Breast epithelium (tissue), 4 donors: Measurements from ENCODE around the gene TRPM3. TPM values are rescaled to one million over a fixed set of nuclear protein-coding genes. Genes with fewer than 3 reads are reported as not detected.

Experiments
- DNase-seq, 2 donors: peaks; one replicate each; pipeline ENCODE4 v3.0.0-alpha.2; 2019; ENCODE audit warnings: low spot score in 2 of 2
- H3K27ac ChIP-seq, 2 donors: fragments of 200-600 bp; sonication (generic) in 1 of 2; one replicate each; pipeline ENCODE4 v1.5.1; 2016 to 2019; ENCODE audit warnings: mild to moderate bottlenecking in 1 of 2
- H3K27me3 ChIP-seq, 2 donors: fragments of 200-600 bp; sonication (generic) in 1 of 2; one replicate each; pipeline versions ENCODE4 v1.5.1 to v1.6.0; 2017 to 2019; ENCODE audit warnings: control low read depth in 1 of 2, mild to moderate bottlenecking in 1 of 2
- H3K36me3 ChIP-seq: fragments of 200-600 bp; one replicate; pipeline ENCODE4 v1.5.1; 2019
- H3K4me1 ChIP-seq, 2 donors: fragments of 200-600 bp; sonication (generic); one replicate each; pipeline ENCODE4 v1.5.1; 2016 to 2019; ENCODE audit warnings: control low read depth in 1 of 2
- H3K4me3 ChIP-seq, 3 donors: fragments of 200-600 bp; sonication (generic); 1 replicate in 2 of 3; 2 replicates in 1 of 3; pipeline ENCODE4 v1.5.1; 2016 to 2019; ENCODE audit warnings: mild to moderate bottlenecking in 3 of 3, moderate library complexity in 2 of 3
- H3K9me3 ChIP-seq, 2 donors: fragments of 200-600 bp; sonication (generic) in 1 of 2; one replicate each; pipeline ENCODE4 v1.5.1; 2016 to 2019; ENCODE audit warnings: control low read depth in 1 of 2
- POLR2A ChIP-seq: fragments of 450-650 bp; IDR thresholded peaks from one replicate; pipeline ENCODE4 v1.6.1; 2016; ENCODE audit warnings: antibody characterized with exemption, mild to moderate bottlenecking, moderate library complexity
- POLR2AphosphoS5 ChIP-seq, 3 donors: sonication (generic); formaldehyde crosslinking; IDR thresholded peaks; one replicate each; pipeline ENCODE4 v1.6.1; 2017; ENCODE audit warnings: antibody characterized with exemption in 3 of 3
- intact Hi-C: fragments of 100-400 bp; cut with DNase I; formaldehyde crosslinking; loops from one replicate; pipeline ENCODE4 v1.15.1; 2023; ENCODE audit warnings: low total_unique reads
- total RNA-seq, 3 donors: library from RNA; depleted of rRNA; stranded (reverse); fragments of >200 nt; gene quantifications; one replicate each; pipeline ENCODE4 v1.1.0, GENCODE V29; 2016
- TF ChIP-seq, protein P1 (sequence below), 3 donors: fragments of 450-650 bp; IDR thresholded peaks; one replicate each; pipeline ENCODE4 v1.5.1; 2016 to 2017; ENCODE audit warnings: antibody characterized with exemption in 3 of 3, mild to moderate bottlenecking in 3 of 3, moderate library complexity in 3 of 3

Gene TRPM3
- total RNA-seq, 3 donors from 2014 or later = 0.33 to 0.88 (median 0.64) TPM

DNA sequence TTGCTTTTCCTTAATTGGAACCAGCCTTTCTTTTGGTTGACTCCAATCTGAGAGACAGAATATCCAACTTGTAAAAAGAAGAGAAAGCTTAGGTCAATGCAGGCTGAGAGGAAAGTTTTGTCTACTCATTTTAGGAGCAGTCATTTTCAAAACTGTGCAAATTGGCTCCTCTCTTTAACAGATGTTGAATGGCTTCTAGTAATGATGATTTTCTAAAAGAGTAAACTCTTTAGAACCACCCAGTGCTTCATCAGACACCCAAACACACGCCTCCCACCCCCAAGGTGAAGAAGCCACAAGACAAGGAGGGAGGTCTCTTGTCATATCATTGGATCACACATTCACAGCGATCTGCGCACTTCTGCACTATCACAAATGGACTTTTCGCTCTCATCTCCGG lies 590.7 kb downstream of the TRPM3 start:
- Histone ChIP-seq H3K9me3 (no peaks in the 10 kb centered on the region), H3K27ac (peak overlapping the region in 1 of 2 donors; percentile 74), H3K4me1 (no peaks in the 10 kb centered on the region), H3K4me3 (no peak overlapping the region), H3K36me3 (no peaks in the 10 kb centered on the region), H3K27me3 (no peaks in the 10 kb centered on the region)
- TF ChIP-seq POLR2AphosphoS5 (IDR thresholded peaks at IDR 0.05) (no peak), POLR2A (no peak)
- TF ChIP-seq, protein P1, sequence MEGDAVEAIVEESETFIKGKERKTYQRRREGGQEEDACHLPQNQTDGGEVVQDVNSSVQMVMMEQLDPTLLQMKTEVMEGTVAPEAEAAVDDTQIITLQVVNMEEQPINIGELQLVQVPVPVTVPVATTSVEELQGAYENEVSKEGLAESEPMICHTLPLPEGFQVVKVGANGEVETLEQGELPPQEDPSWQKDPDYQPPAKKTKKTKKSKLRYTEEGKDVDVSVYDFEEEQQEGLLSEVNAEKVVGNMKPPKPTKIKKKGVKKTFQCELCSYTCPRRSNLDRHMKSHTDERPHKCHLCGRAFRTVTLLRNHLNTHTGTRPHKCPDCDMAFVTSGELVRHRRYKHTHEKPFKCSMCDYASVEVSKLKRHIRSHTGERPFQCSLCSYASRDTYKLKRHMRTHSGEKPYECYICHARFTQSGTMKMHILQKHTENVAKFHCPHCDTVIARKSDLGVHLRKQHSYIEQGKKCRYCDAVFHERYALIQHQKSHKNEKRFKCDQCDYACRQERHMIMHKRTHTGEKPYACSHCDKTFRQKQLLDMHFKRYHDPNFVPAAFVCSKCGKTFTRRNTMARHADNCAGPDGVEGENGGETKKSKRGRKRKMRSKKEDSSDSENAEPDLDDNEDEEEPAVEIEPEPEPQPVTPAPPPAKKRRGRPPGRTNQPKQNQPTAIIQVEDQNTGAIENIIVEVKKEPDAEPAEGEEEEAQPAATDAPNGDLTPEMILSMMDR (IDR thresholded peaks at IDR 0.05) = no peak
- intact Hi-C loops = loop anchor here (5.0 kb wide), 1 partner anchor 1252 kb away; no protein-coding TSS in a partner anchor
- no peak for DNase-seq

DNA sequence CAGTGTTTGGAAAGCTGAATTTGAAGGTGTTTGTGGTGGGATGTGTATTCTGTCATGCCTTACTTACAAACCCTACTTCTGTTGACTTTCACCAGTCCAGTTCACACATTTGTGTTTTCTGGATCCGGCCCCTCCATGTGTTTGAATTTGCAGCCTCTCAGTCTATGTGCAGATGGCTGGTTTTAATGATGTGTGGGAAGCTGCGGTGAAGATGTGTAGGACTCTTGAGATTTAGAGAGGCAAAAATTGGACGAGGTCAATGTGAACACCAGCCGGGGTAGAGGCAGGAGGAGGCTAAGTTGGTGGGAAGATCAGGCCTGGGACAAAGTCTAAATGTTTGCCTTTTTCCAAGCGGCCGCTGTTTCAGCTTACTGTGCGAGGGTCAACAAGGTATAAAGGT lies 591.6 kb downstream of the TRPM3 start:
- no peak for TF ChIP-seq POLR2A
- no peak for TF ChIP-seq POLR2AphosphoS5 (IDR thresholded peaks at IDR 0.05)
- TF ChIP-seq, protein P1 (IDR thresholded peaks at IDR 0.05) = no peak
- Histone ChIP-seq H3K36me3 (no peaks in the 10 kb centered on the region), H3K4me3 (no peak overlapping the region), H3K4me1 (no peaks in the 10 kb centered on the region), H3K27ac (peak overlapping the region in 1 of 2 donors; percentile 74), H3K9me3 (no peaks in the 10 kb centered on the region), H3K27me3 (no peaks in the 10 kb centered on the region)
- no peak for DNase-seq
- intact Hi-C loops = loop anchor here (5.0 kb wide), 1 partner anchor 1252 kb away; no protein-coding TSS in a partner anchor

DNA sequence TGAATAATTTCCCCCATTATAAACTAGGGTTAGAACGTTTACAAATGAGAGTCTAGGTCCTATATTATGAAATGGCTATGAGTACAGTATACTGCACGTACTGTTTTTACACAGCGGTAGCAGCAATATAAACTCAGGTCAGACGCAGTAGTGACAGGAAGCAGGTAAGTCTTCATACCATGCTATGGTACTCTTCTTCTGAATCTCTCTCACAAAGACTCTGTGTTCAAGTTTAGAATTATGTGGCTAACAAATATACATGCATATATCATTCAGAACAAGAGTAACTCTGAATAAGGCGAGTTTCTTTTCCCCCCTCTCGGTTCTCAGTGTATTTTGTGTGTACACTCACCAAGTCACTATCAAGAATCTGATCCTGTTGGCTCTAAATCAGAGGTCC lies 592.0 kb downstream of the TRPM3 start:
- intact Hi-C loops = no loop called here
- no peaks in the 10 kb centered on the region for H3K27me3 ChIP-seq
- no peak for DNase-seq

DNA sequence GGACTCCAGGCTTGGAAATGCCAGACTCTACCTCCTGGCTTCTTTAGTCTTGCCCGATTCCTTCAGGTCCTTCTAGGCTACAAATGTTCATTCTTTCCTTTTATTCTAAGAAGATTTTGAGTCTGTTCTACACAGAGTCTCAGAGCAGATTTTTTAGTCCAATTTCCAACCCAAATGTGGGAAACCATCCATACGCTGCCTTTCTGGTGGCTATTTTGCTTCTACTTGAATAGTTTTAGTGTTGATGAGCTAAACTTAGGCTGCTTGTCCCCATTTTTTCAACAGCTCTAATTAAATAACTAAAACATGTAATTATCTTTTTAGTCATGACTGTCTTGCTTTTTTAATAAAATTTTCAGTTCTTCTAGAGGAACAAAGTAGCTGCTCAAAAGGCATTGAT lies 594.5 kb downstream of the TRPM3 start:
- TF ChIP-seq POLR2A (no peak), POLR2AphosphoS5 (IDR thresholded peaks at IDR 0.05) (no peak)
- TF ChIP-seq, protein P1 (IDR thresholded peaks at IDR 0.05) = no peak
- no peaks in the 10 kb centered on the region for H3K36me3 ChIP-seq
- H3K27me3 ChIP-seq = no peaks in the 10 kb centered on the region
- no peaks in the 10 kb centered on the region for H3K9me3 ChIP-seq
- DNase-seq = no peak
- H3K27ac ChIP-seq = no peak overlapping the region
- no peaks in the 10 kb centered on the region for H3K4me1 ChIP-seq
- intact Hi-C loops = no loop called here
- H3K4me3 ChIP-seq = no peak overlapping the region

More for the DNA sequence above, 592.0 kb downstream of the TRPM3 start:
- H3K27ac ChIP-seq = peak overlapping the region in 1 of 2 donors; percentile 74
- H3K9me3 ChIP-seq = no peaks in the 10 kb centered on the region
- TF ChIP-seq, protein P1 (IDR thresholded peaks at IDR 0.05) = no peak
- no peak for TF ChIP-seq POLR2A
- no peak for TF ChIP-seq POLR2AphosphoS5 (IDR thresholded peaks at IDR 0.05)
- H3K36me3 ChIP-seq = no peaks in the 10 kb centered on the region
- no peak overlapping the region for H3K4me3 ChIP-seq
- no peaks in the 10 kb centered on the region for H3K4me1 ChIP-seq

DNA sequence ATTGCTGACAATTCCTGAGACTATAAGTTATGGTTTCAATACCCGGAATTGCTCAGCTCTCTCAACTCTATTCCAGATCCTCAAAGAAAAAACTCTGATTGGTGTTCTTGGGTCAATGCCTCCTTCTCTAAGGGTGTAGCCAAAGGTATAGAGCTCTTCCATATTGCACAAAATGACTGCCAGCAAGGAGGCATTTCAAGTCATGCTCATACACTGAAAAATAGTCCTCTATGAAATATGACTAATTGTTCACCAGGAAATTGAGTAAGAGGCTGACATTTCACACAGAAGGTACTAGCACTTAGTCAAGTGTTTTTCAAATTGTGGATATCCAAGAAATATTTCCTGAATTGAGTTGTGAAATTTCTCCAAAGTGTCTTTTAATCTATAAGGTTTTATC lies 595.9 kb downstream of the TRPM3 start:
- Histone ChIP-seq H3K4me1 (no peaks in the 10 kb centered on the region), H3K27me3 (no peaks in the 10 kb centered on the region), H3K9me3 (no peaks in the 10 kb centered on the region), H3K27ac (no peak overlapping the region), H3K36me3 (no peaks in the 10 kb centered on the region), H3K4me3 (no peak overlapping the region)
- intact Hi-C loops = no loop called here
- TF ChIP-seq, protein P1 (IDR thresholded peaks at IDR 0.05) = no peak
- TF ChIP-seq POLR2AphosphoS5 (IDR thresholded peaks at IDR 0.05) (no peak), POLR2A (no peak)
- DNase-seq = no peak
